ENCODE measurements around the gene KAZN. TPM values are rescaled to one million over a fixed set of nuclear protein-coding genes. Genes with fewer than 3 reads are reported as not detected.
A peak's percentile ranks its signal among the peaks of the same experiment; 100 is the strongest.

The KAZN gene
- polyA plus RNA-seq, 2 of the 4 experiments (the other 2 are of a cell fraction), result 1.3 to 1.9 TPM

DNA sequence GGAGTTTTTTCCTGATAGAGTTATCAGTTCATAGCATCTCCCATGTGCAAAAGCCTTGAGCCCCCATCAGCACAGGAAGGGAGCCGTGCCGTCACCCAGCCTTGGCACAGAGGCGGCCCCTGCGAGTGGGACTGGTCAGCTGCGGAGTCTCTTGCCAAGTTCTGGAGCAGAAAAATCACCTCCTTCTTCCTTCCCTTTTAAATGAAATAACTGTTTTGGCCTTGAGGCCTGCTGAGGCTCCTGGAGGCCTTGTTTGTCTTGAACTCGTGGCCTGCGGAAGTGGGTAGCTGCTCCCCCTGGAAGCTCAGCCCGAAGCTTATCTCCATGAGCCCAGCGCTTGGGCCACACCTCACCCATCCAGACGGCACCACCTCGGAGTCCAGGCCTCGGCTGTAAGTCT, 409.4 kb downstream of the KAZN start:
- no peak for ATAC-seq
- no peak for TF ChIP-seq SMC3 (IDR thresholded peaks at IDR 0.05)
- CTCF ChIA-PET, result no interaction called here
- H3K27ac ChIP-seq, result no peak overlapping the region
- no peaks in the 10 kb centered on the region for H3K9me3 ChIP-seq
- POLR2A ChIA-PET, result interaction anchor here (0.6 kb wide), 1 partner anchor 15 kb away, joined by 5 read pairs; no protein-coding TSS in a partner anchor
- FAIRE-seq, result no peak
- 84% methylated on average over 7 of the region's 12 CpGs for WGBS (ENCODE audit: missing lambda C conversion rate)
- H3K4me2 ChIP-seq, result no peak overlapping the region
- DNase-seq (ENCODE audit: low read depth in 1 of 2, low spot score in 1 of 2), result no peak
- H3K4me1 ChIP-seq, result peaks cover 11% of the 10 kb centered on the region; the same call in 2 of the 3 replicates
- H3K4me3 ChIP-seq, result no peak overlapping the region

DNA sequence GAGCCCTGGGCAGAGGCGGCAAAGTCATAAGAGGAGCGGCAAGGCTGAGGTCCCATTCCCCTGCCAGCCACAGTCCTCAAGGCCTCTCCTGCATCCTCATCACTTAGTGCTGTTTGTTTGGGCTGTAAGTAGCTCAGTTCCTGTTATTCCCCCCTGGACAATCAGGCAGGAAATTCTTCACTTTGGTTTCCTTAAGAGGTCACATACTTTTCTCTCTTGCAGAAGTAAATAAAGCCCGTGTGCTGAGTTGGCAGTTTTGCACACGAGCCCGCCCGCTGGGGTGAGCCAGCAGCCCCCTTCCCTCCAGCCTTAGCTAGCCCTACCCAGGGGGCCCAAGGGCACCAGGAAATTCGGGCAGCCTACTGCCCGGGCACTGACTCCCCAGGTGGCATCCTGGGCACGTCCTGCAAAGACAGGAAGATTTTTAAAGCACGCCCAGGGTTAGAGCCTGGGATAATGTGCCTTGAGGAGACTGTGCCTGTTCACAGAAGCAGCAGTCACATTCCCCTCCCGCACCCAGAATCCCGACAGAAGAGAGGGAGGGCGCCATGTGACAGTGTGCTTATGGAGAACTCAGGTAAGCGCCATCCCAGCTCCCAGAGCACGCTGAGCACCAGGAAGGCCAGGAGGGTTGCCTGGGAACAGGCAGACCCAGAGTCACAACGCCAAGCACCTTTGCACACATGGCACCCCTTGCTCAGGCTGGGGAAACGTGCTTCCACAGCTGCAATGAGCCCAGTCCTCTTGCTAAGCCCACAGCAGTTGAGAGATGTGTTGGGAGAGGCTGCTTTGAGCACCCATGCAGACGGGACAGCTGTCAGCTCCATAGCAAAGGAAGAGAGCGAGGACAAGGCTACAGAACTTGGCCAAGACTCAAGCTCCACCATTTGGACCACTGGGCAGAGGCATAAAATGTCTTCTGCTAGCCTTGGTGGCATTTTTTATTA, 410.6 kb downstream of the KAZN start:
- no peak for DNase-seq (ENCODE audit: low read depth in 1 of 2, low spot score in 1 of 2)
- TF ChIP-seq MYC (IDR thresholded peaks at IDR 0.05; ENCODE audit: borderline replicate concordance, low read length) (no peak), MAFK (IDR thresholded peaks at IDR 0.05; ENCODE audit: partially characterized antibody) (peak; percentile 63)
- H3K4me1 ChIP-seq, result peaks cover 11% of the 10 kb centered on the region; the same call in 2 of the 3 replicates
- ChIA-PET CTCF (interaction anchor here (0.8 to 1.4 kb wide), 2 partner anchors 19 to 30 kb away, joined by 3 read pairs; no protein-coding TSS in a partner anchor), POLR2A (no interaction called here)
- no peak overlapping the region for H3K27ac ChIP-seq
- no peak overlapping the region for H3K4me3 ChIP-seq
- H3K9me3 ChIP-seq, result no peaks in the 10 kb centered on the region
- FAIRE-seq, result no peak
- ATAC-seq, result no peak
- 77% methylated on average over 13 of the region's 19 CpGs for WGBS (ENCODE audit: missing lambda C conversion rate)
- no peak overlapping the region for H3K4me2 ChIP-seq

DNA sequence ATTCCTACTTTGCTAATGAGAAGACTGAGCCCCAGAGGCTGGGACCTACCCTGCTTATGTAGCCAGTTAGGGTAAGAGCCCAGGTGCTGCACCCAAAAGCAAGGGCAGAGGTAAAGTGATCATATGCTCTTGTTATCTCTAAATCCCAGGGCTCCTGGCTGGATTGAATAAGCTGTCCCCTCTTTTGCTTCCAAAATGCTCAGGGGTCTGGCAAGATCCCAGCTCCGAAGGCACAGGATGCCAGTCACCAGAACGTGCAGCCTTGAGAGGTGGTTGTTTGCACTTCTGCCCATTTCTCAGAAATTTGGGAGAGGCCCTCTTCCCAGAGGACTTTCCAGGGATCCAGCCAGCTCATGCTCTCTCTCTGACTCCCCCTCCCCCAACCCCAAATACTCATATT, 412.7 kb downstream of the KAZN start:
- Histone ChIP-seq H3K27ac (no peak overlapping the region), H3K9me3 (no peaks in the 10 kb centered on the region), H3K4me1 (no peaks in the 10 kb centered on the region), H3K4me2 (no peak overlapping the region), H3K4me3 (no peak overlapping the region)
- 48% methylated on average over 2 of the region's 2 CpGs for WGBS (ENCODE audit: missing lambda C conversion rate)
- ATAC-seq (no peak), FAIRE-seq (no peak), DNase-seq (ENCODE audit: low read depth in 1 of 2, low spot score in 1 of 2) (no peak)
- ChIA-PET POLR2A (no interaction called here), CTCF (no interaction called here)
- TF ChIP-seq, protein P1, sequence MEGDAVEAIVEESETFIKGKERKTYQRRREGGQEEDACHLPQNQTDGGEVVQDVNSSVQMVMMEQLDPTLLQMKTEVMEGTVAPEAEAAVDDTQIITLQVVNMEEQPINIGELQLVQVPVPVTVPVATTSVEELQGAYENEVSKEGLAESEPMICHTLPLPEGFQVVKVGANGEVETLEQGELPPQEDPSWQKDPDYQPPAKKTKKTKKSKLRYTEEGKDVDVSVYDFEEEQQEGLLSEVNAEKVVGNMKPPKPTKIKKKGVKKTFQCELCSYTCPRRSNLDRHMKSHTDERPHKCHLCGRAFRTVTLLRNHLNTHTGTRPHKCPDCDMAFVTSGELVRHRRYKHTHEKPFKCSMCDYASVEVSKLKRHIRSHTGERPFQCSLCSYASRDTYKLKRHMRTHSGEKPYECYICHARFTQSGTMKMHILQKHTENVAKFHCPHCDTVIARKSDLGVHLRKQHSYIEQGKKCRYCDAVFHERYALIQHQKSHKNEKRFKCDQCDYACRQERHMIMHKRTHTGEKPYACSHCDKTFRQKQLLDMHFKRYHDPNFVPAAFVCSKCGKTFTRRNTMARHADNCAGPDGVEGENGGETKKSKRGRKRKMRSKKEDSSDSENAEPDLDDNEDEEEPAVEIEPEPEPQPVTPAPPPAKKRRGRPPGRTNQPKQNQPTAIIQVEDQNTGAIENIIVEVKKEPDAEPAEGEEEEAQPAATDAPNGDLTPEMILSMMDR (IDR thresholded peaks at IDR 0.05), result no peak

DNA sequence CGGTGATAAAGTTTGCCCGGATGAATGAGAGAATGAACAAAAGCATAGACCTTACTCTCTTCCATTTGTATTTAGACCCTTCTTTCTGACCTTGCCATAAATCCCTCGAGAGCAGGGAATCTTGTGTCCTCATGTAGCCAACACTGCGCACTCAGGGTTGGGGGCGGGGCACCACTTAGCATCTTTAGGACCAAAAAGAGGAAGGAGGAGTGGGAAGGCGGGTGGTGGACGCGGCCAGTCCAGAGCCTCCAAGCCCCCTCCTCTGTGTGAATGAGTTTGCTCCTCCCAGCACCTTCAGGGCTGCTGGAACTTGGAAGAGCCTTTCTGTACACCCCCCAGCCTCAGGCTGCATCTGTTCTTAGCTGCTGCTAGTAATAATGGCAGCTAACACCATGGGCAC, 413.2 kb downstream of the KAZN start:
- ATAC-seq, result no peak
- POLR2A ChIA-PET, result no interaction called here
- DNase-seq (ENCODE audit: low read depth in 1 of 2, low spot score in 1 of 2), result no peak
- WGBS (ENCODE audit: missing lambda C conversion rate), result 77% methylated on average over 8 of the region's 8 CpGs
- FAIRE-seq, result no peak
- no peak overlapping the region for H3K4me3 ChIP-seq
- no peak overlapping the region for H3K27ac ChIP-seq
- no peaks in the 10 kb centered on the region for H3K4me1 ChIP-seq
- no peaks in the 10 kb centered on the region for H3K9me3 ChIP-seq
- no peak overlapping the region for H3K4me2 ChIP-seq
- CTCF ChIA-PET, result no interaction called here
- no peak for TF ChIP-seq CEBPB (IDR thresholded peaks at IDR 0.05)
- TF ChIP-seq MAZ (IDR thresholded peaks at IDR 0.05; ENCODE audit: borderline replicate concordance, low read depth, low read length), result no peak
- TF ChIP-seq EP300 (IDR thresholded peaks at IDR 0.05), result no peak
- TF ChIP-seq TP53 (CRISPR knock-in tag; IDR thresholded peaks at IDR 0.05), result no peak
- no peak for TF ChIP-seq JUN (IDR thresholded peaks at IDR 0.05)
- no peak for TF ChIP-seq RNF2 (IDR thresholded peaks at IDR 0.05; ENCODE audit: borderline replicate concordance, low read depth)
- no peak for TF ChIP-seq HOXA7 (CRISPR knock-in tag; IDR thresholded peaks at IDR 0.05)
- TF ChIP-seq EHF (CRISPR knock-in tag; IDR thresholded peaks at IDR 0.05), result no peak
- no peak for TF ChIP-seq ZFP36 (IDR thresholded peaks at IDR 0.05; ENCODE audit: borderline replicate concordance, partially characterized antibody)
- no peak for TF ChIP-seq RARB (CRISPR knock-in tag; IDR thresholded peaks at IDR 0.05)
- TF ChIP-seq GATA3 (IDR thresholded peaks at IDR 0.05; ENCODE audit: borderline replicate concordance), result no peak
- no peak for TF ChIP-seq HOXB5 (CRISPR knock-in tag; IDR thresholded peaks at IDR 0.05)
- TF ChIP-seq CHD4 (IDR thresholded peaks at IDR 0.05; ENCODE audit: borderline replicate concordance), result no peak
- TF ChIP-seq HDAC2 (IDR thresholded peaks at IDR 0.05), result no peak
- TF ChIP-seq, protein P2, sequence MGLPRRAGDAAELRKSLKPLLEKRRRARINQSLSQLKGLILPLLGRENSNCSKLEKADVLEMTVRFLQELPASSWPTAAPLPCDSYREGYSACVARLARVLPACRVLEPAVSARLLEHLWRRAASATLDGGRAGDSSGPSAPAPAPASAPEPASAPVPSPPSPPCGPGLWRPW (IDR thresholded peaks at IDR 0.05), result no peak
- no peak for TF ChIP-seq RCOR1 (IDR thresholded peaks at IDR 0.05; ENCODE audit: low read depth, low read length)

All from A549 (cell line).